Esophagus squamous epithelium (tissue), 5 donors: ENCODE data around the gene PRUNE2. TPM values are rescaled to one million over a fixed set of nuclear protein-coding genes. Genes with fewer than 3 reads are reported as not detected.

ENCODE experiments used
- DNase-seq: peaks from one replicate; lab custom pipeline; 2025; lab: John Stamatoyannopoulos, UW
- H3K27ac ChIP-seq, 4 donors: fragments of 200-600 bp; sonication (generic); one replicate each; pipeline ENCODE4 v1.5.1; 2016 to 2019; ENCODE audit warnings: mild to moderate bottlenecking in 1 of 4
- H3K27me3 ChIP-seq, 4 donors: fragments of 200-600 bp; sonication (generic); 1 replicate in 3 of 4; 2 replicates in 1 of 4; pipeline versions ENCODE4 v1.5.1 to v1.6.0; 2017 to 2021; ENCODE audit warnings: antibody characterized with exemption in 1 of 4
- H3K36me3 ChIP-seq, 3 donors: fragments of 200-600 bp; sonication (generic); one replicate each; pipeline ENCODE4 v1.5.1; 2016 to 2019
- H3K4me1 ChIP-seq, 3 donors: fragments of 200-600 bp; sonication (generic); one replicate each; pipeline ENCODE4 v1.5.1; 2017 to 2019
- H3K4me3 ChIP-seq, 4 donors: fragments of 200-600 bp; sonication (generic); 1 replicate in 3 of 4; 2 replicates in 1 of 4; pipeline ENCODE4 v1.5.1; 2016 to 2019; ENCODE audit warnings: mild to moderate bottlenecking in 2 of 4, moderate library complexity in 1 of 4
- H3K9me3 ChIP-seq, 3 donors: fragments of 200-600 bp; sonication (generic); one replicate each; pipeline ENCODE4 v1.5.1; 2016 to 2019
- POLR2A ChIP-seq, 4 donors: fragments of 450-650 bp; IDR thresholded peaks; one replicate each; pipeline ENCODE4 v1.6.1; 2017; ENCODE audit warnings: antibody characterized with exemption in 4 of 4, mild to moderate bottlenecking in 4 of 4, moderate library complexity in 3 of 4
- WGBS, 2 donors: methylation state at CpG; one replicate each; pipeline ENCODE4 v1.1.5; 2018; 5-methylcytosine and 5-hydroxymethylcytosine counted together
- intact Hi-C: fragments of 100-400 bp; cut with DNase I; formaldehyde crosslinking; loops from one replicate; pipeline ENCODE4 v1.15.0; 2022
- total RNA-seq, 4 donors: library from RNA; depleted of rRNA; stranded (reverse); fragments of >200 nt; gene quantifications; one replicate each; pipeline ENCODE4 v1.1.0, GENCODE V29; 2016
- TF ChIP-seq, protein P1 (sequence below), 6 experiments: fragments of 450-650 bp in 4 of 6; fragments of 200-600 bp in 2 of 6; sonication (generic) in 2 of 6; IDR thresholded peaks; one replicate each; pipeline ENCODE4 v1.5.1; 2016 to 2019; ENCODE audit warnings: antibody characterized with exemption in 6 of 6, mild to moderate bottlenecking in 4 of 6, moderate library complexity in 4 of 6
- donor health status: DM: yes; HTN: yes; CAD: no.

PRUNE2 gene
- total RNA-seq, 4 donors from 2014 or later: 9.9 to 126 (median 26.7) TPM

DNA sequence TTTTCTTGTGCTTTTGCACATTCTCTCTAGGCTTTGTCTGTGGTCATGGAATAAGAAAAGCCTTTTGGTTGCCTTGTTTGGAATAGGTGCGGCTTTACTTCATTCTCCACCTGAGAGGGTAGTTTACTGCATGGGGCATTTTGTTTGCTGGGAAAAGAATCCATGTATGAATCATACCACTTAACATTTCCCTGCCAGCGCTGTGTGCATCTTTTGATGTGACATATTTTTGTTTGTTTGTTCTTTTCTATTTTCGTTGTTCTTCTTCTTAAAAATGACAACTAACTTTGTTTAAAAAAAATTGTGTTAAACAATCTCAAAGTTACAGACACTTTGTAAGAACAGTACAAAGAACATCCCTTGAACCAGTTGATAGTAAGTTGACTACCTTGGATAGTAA is 333.8 kb downstream of the PRUNE2 start:
- Histone ChIP-seq H3K36me3 (no peaks in the 10 kb centered on the region), H3K9me3 (peaks cover 0 to 14% (median 0%) of the 10 kb centered on the region in 3 donors), H3K4me3 (peak overlapping the region in 3 of 4 donors; percentile 3 to 55 (median 36)), H3K27ac (no peak overlapping the region), H3K4me1 (peaks cover 0 to 11% (median 0%) of the 10 kb centered on the region in 3 donors), H3K27me3 (peaks cover 0 to 13% (median 0%) of the 10 kb centered on the region in 4 donors)
- DNase-seq: no peak
- TF ChIP-seq POLR2A (IDR thresholded peaks at IDR 0.05): no peak
- TF ChIP-seq, protein P1, sequence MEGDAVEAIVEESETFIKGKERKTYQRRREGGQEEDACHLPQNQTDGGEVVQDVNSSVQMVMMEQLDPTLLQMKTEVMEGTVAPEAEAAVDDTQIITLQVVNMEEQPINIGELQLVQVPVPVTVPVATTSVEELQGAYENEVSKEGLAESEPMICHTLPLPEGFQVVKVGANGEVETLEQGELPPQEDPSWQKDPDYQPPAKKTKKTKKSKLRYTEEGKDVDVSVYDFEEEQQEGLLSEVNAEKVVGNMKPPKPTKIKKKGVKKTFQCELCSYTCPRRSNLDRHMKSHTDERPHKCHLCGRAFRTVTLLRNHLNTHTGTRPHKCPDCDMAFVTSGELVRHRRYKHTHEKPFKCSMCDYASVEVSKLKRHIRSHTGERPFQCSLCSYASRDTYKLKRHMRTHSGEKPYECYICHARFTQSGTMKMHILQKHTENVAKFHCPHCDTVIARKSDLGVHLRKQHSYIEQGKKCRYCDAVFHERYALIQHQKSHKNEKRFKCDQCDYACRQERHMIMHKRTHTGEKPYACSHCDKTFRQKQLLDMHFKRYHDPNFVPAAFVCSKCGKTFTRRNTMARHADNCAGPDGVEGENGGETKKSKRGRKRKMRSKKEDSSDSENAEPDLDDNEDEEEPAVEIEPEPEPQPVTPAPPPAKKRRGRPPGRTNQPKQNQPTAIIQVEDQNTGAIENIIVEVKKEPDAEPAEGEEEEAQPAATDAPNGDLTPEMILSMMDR (IDR thresholded peaks at IDR 0.05): no peak
- intact Hi-C loops: no loop called here
- WGBS, 2 donors: 60 to 67% methylated on average over 3 of the region's 3 CpGs

- TF ChIP-seq, protein P1 (IDR thresholded peaks at IDR 0.05): no peak
- TF ChIP-seq POLR2A (IDR thresholded peaks at IDR 0.05): no peak
- Histone ChIP-seq H3K9me3 (peaks cover 0 to 14% (median 0%) of the 10 kb centered on the region in 3 donors), H3K36me3 (no peaks in the 10 kb centered on the region), H3K27me3 (peaks cover 0 to 13% (median 0%) of the 10 kb centered on the region in 4 donors), H3K4me3 (peak overlapping the region; percentile 35 to 64 (median 46)), H3K4me1 (peaks cover 0 to 11% (median 0%) of the 10 kb centered on the region in 3 donors), H3K27ac (peak overlapping the region in 1 of 4 donors; percentile 74)
- intact Hi-C loops: no loop called here
- no peak for DNase-seq
- 14 to 21% methylated on average over 21 to 25 of the region's 37 CpGs for WGBS, 2 donors
Measured at GRCh38 chr9:76571743-76572146, 334.2 kb downstream of the PRUNE2 start.

- TF ChIP-seq, protein P1 (IDR thresholded peaks at IDR 0.05): no peak
- TF ChIP-seq POLR2A (IDR thresholded peaks at IDR 0.05): no peak
- DNase-seq: no peak
- Histone ChIP-seq H3K36me3 (no peaks in the 10 kb centered on the region), H3K27ac (peak overlapping the region in 2 of 4 donors; percentile 2 to 74), H3K9me3 (peaks cover 0 to 14% (median 0%) of the 10 kb centered on the region in 3 donors), H3K27me3 (peaks cover 0 to 13% (median 0%) of the 10 kb centered on the region in 4 donors), H3K4me3 (peak overlapping the region; percentile 35 to 64 (median 46)), H3K4me1 (peaks cover 0 to 11% (median 0%) of the 10 kb centered on the region in 3 donors)
- intact Hi-C loops: no loop called here
- 9 to 16% methylated on average over 3 of the region's 3 CpGs for WGBS, 2 donors
Measured at GRCh38 chr9:76571288-76571687, 334.6 kb downstream of the PRUNE2 start.

- 95 to 100% methylated on average over 2 of the region's 2 CpGs for WGBS, 2 donors
- Histone ChIP-seq H3K4me3 (no peak overlapping the region), H3K27ac (peak overlapping the region in 1 of 4 donors; percentile 2), H3K4me1 (peaks cover 0 to 11% (median 0%) of the 10 kb centered on the region in 3 donors), H3K27me3 (peaks cover 0 to 13% (median 0%) of the 10 kb centered on the region in 4 donors), H3K9me3 (peaks cover 0 to 14% (median 0%) of the 10 kb centered on the region in 3 donors), H3K36me3 (no peaks in the 10 kb centered on the region)
- intact Hi-C loops: no loop called here
- TF ChIP-seq POLR2A (IDR thresholded peaks at IDR 0.05): no peak
- TF ChIP-seq, protein P1 (IDR thresholded peaks at IDR 0.05): no peak
- no peak for DNase-seq
Measured at GRCh38 chr9:76570826-76571225, 335.1 kb downstream of the PRUNE2 start.

GRCh38 chr9:76567086-76567485 is 338.8 kb downstream of the PRUNE2 start:
- DNase-seq: no peak
- H3K4me3 ChIP-seq: no peak overlapping the region
- H3K27ac ChIP-seq: no peak overlapping the region
- WGBS, 2 donors: 62% methylated on average over 2 of the region's 2 CpGs; no CpG with 5 or more reads in 1 of the 2 donors
- H3K36me3 ChIP-seq: no peaks in the 10 kb centered on the region
- H3K27me3 ChIP-seq: peaks cover 0 to 6% (median 0%) of the 10 kb centered on the region in 4 donors
- TF ChIP-seq, protein P1 (IDR thresholded peaks at IDR 0.05): no peak
- TF ChIP-seq POLR2A (IDR thresholded peaks at IDR 0.05): no peak
- peaks cover 0 to 19% (median 0%) of the 10 kb centered on the region in 3 donors for H3K4me1 ChIP-seq
- peaks cover 0 to 14% (median 0%) of the 10 kb centered on the region in 3 donors for H3K9me3 ChIP-seq
- intact Hi-C loops: no loop called here
